NCI-H187 (cell line): ENCODE data around the gene CALR.
"Not testable (repeated sequence)": the region's sequence is repeated elsewhere in the genome, so short reads cannot be mapped to it uniquely, and the experiment has no call there.

Experiments used
- DNase-seq, 2 experiments: peaks; one replicate each; lab custom pipeline; 2025; lab: John Stamatoyannopoulos, UW

The CALR gene

GRCh38 chr19:12937927-12938778 lies at the start of gene CALR:
TSS of gene CALR (plus strand) at chr19:12938609. CDS start at chr19:12938680, 71 bp downstream.
- DNase-seq = peak; percentile 91 to 93

GRCh38 chr19:12890299-12890786 lies 48.1 kb upstream of the CALR start:
- DNase-seq = not testable (repeated sequence)

- peak; percentile 85 to 91 for DNase-seq
These were observed 47.4 kb upstream of the CALR start, which contains the start of gene GCDH for GRCh38 chr19:12890787-12891552. TSS of gene GCDH (plus strand) at chr19:12891160. CDS start at chr19:12891305, 145 bp downstream.

GRCh38 chr19:12891553-12892021 lies 46.8 kb upstream of the CALR start:
- no peak for DNase-seq

- no peak for DNase-seq
These were observed 44.8 kb upstream of the CALR start for GRCh38 chr19:12893582-12893981.

- no peak for DNase-seq
These were observed 41.9 kb upstream of the CALR start for GRCh38 chr19:12896460-12896859.

GRCh38 chr19:12899891-12900518 lies 38.4 kb upstream of the CALR start:
- no peak for DNase-seq

- DNase-seq = no peak
These were observed 31.2 kb upstream of the CALR start for GRCh38 chr19:12907166-12907565.

GRCh38 chr19:12912571-12912970 lies 25.8 kb upstream of the CALR start:
- peak; percentile 57 to 66 for DNase-seq

- peak; percentile 58 to 78 for DNase-seq
These were observed 25.3 kb upstream of the CALR start for GRCh38 chr19:12913011-12913561.

GRCh38 chr19:12913851-12914690 lies 24.3 kb upstream of the CALR start:
- no peak for DNase-seq

- DNase-seq = not testable (repeated sequence)
These were observed 22.5 kb upstream of the CALR start for GRCh38 chr19:12915860-12916259.

- DNase-seq = no peak
These were observed 20.2 kb upstream of the CALR start for GRCh38 chr19:12918253-12918652.

- no peak for DNase-seq
These were observed 17.4 kb upstream of the CALR start for GRCh38 chr19:12921047-12921446.

- no peak for DNase-seq
These were observed 15.4 kb upstream of the CALR start for GRCh38 chr19:12922959-12923358.

GRCh38 chr19:12924621-12925310 lies 13.6 kb upstream of the CALR start:
- no peak for DNase-seq

GRCh38 chr19:12930002-12930645 lies 8.3 kb upstream of the CALR start:
- DNase-seq = no peak

- DNase-seq = no peak
These were observed 5.8 kb upstream of the CALR start for GRCh38 chr19:12932392-12933286.
